Head of caudate nucleus (tissue), 42 donors: Measurements from ENCODE around the gene PPP1R36.
"Not testable (repeated sequence)": the region's sequence is repeated elsewhere in the genome, so short reads cannot be mapped to it uniquely, and the experiment has no call there.

Experiments
- DNase-seq, 42 donors: peaks; one replicate each; pipeline versions ENCODE4 v3.0.0 to v3.0.0-alpha.2; 2020 to 2021; ENCODE audit warnings: mixed read lengths in 7 of 42
- intact Hi-C: fragments of 100-400 bp; cut with DNase I; formaldehyde crosslinking; loops from one replicate; pipeline ENCODE4 v1.15.0; 2022

Gene PPP1R36

GRCh38 chr14:64513271-64513670 lies 36.5 kb upstream of the PPP1R36 start:
- DNase-seq = no peak
- intact Hi-C loops = no loop called here

DNA sequence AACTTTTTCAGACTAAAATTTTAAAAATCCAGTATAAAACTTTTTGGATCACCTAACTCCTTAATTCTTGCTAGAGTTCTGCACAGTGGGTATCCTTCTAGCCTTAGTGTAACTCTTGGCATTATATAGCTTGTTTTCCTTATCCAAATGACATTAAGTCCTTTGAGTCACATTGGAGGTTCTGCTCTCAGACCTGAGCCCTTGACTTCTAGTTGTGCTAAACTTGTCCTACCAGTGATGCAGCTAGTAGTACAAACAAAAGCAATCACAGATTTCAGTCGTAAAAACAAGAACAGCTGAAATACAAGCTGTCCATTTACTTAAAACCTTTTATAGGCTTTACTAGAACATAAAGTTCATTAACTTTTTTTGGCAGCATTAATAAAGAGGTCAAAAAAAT lies 34.7 kb upstream of the PPP1R36 start:
- intact Hi-C loops = no loop called here
- DNase-seq = no peak

DNA sequence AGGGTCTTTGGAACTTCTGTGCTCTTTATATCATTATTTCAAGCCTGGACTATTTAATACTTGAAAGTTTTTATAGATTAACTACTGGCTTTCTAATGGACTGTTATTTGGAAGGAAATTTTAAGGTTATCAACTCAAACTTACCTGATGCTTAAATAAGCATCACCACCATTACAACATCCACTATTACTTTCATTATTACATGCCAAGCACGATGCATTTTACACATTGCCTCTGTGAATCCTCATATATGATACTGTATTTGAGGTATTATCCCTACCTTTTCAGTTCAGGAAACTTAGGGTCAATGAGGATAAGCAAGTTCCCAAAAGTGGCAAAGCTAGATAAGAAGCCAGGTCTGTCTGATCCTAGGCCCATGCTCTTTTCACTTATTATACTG lies 32.8 kb upstream of the PPP1R36 start:
- no peak for DNase-seq
- intact Hi-C loops = no loop called here

- intact Hi-C loops, DNase-seq: not testable (repeated sequence)
Observed at GRCh38 chr14:64517667-64518066, 32.1 kb upstream of the PPP1R36 start.

- intact Hi-C loops = no loop called here
Observed at GRCh38 chr14:64518229-64518628, 31.5 kb upstream of the PPP1R36 start.

GRCh38 chr14:64520699-64521098 lies 29.1 kb upstream of the PPP1R36 start:
- no peak for DNase-seq
- intact Hi-C loops = no loop called here

More at GRCh38 chr14:64518229-64518628, 31.5 kb upstream of the PPP1R36 start:
- no peak for DNase-seq

DNA sequence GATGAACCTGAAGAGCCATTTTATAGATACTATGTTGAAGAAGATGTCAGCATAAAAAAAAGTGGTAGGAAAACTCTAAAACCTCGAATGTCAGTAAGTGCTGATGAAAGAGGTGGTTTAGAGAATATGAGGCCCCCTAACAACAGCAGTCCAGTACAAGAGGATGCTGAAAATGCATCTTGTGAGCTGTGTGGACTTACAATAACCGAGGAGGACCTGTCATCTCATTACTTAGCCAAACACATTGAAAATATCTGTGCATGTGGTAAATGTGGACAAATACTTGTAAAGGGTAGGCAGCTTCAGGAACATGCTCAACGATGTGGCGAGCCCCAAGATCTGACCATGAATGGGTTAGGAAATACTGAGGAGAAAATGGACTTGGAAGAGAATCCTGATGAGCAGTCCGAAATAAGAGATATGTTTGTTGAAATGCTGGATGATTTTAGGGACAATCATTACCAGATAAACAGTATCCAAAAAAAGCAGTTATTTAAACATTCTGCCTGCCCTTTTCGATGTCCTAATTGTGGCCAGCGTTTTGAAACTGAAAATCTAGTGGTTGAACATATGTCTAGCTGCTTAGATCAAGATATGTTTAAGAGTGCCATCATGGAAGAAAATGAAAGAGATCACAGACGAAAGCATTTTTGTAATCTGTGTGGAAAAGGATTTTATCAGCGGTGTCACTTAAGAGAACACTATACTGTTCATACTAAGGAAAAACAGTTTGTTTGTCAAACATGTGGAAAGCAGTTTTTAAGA lies 27.0 kb upstream of the PPP1R36 start:
- no peak for DNase-seq
- intact Hi-C loops = no loop called here

DNA sequence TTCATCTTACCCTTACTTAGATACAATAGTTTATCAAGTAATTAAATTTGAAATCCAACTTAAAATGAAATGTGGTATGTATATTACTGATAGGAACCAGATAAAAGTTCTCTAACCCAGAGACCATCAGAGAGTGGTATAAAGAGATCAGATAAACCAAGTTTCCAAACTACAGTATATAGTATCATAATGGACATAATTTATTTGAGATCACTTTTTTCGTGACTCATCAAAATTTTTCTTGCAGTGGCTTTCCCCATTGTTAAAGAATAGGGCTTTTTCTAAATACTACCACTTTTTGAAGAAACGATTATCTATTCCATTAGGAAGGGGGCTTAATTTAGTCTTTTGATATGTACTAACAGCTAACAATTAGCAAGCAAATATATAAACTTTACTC lies 24.4 kb upstream of the PPP1R36 start:
- no peak for DNase-seq
- intact Hi-C loops = no loop called here

GRCh38 chr14:64531567-64531966 lies 18.2 kb upstream of the PPP1R36 start:
- intact Hi-C loops = no loop called here
- no peak for DNase-seq

- intact Hi-C loops = no loop called here
- DNase-seq = no peak
Observed at GRCh38 chr14:64536488-64537245, 13.1 kb upstream of the PPP1R36 start.

DNA sequence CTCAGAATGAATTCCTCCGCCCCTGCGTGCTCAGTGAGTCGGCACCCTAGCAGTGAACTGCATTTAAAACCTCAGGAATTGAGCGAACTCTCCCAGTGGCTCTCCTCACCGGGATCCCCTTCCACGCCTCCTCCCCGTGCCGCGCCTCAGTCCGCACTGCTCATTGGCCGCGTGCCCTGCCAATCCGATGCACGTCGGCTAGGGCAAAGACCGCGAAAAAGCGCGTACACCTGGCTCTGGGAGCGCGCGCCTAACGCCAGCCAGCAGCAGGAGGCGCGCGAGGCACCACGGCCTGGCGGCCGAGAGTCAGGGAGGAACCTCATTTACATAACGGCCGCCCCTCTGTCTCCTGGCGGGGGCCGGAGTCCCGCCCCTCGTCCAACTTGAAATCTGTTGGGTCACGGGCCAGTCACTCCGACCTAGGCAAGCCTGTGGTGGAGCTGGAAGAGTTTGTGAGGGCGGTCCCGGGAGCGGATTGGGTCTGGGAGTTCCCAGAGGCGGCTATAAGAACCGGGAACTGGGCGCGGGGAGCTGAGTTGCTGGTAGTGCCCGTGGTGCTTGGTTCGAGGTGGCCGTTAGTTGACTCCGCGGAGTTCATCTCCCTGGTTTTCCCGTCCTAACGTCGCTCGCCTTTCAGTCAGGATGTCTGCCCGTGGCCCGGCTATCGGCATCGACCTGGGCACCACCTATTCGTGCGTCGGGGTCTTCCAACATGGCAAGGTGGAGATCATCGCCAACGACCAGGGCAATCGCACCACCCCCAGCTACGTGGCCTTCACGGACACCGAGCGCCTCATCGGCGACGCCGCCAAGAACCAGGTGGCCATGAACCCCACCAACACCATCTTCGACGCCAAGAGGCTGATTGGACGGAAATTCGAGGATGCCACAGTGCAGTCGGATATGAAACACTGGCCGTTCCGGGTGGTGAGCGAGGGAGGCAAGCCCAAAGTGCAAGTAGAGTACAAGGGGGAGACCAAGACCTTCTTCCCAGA lies 9.3 kb upstream of the PPP1R36 start, which contains the start of gene HSPA2:
TSS of gene HSPA2 (plus strand) at position 534 of the 995 bp plus-strand sequence. CDS start at position 643, 109 bp downstream.
- DNase-seq = peak; percentile 97 to 100 (median 99)
- intact Hi-C loops = loop anchor here (2.0 kb wide), 1 partner anchor 36 kb away; the partner anchor contains the start of gene ZBTB1

DNA sequence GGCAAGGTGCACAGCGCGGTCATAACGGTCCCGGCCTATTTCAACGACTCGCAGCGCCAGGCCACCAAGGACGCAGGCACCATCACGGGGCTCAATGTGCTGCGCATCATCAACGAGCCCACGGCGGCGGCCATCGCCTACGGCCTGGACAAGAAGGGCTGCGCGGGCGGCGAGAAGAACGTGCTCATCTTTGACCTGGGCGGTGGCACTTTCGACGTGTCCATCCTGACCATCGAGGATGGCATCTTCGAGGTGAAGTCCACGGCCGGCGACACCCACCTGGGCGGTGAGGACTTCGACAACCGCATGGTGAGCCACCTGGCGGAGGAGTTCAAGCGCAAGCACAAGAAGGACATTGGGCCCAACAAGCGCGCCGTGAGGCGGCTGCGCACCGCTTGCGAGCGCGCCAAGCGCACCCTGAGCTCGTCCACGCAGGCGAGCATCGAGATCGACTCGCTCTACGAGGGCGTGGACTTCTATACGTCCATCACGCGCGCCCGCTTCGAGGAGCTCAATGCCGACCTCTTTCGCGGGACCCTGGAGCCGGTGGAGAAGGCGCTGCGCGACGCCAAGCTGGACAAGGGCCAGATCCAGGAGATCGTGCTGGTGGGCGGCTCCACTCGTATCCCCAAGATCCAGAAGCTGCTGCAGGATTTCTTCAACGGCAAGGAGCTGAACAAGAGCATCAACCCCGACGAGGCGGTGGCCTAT lies 8.3 kb upstream of the PPP1R36 start:
- intact Hi-C loops = loop anchor here (2.0 kb wide), 1 partner anchor 37 kb away; the partner anchor contains the start of gene ZBTB1
- peak in 35 of 42 donors; percentile 3 to 75 (median 38) for DNase-seq

GRCh38 chr14:64541972-64542835 lies 7.6 kb upstream of the PPP1R36 start:
- DNase-seq = peak in 10 of 42 donors; percentile 10 to 43 (median 16)
- intact Hi-C loops = loop anchor here (2.0 kb wide), 2 partner anchors 37 to 95 kb away; partner anchors contain the start of gene ZBTB1

DNA sequence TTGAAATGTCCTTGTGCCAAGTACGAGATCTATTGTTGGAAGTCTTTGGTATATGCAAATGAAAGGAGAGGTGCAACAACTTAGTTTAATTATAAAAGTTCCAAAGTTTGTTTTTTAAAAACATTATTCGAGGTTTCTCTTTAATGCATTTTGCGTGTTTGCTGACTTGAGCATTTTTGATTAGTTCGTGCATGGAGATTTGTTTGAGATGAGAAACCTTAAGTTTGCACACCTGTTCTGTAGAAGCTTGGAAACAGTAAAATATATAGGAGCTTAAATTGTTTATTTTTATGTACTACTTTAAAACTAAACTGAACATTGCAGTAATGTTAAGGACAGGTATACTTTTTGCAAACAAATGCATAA lies 6.9 kb upstream of the PPP1R36 start:
- DNase-seq = no peak
- intact Hi-C loops = loop anchor here (2.0 kb wide), 1 partner anchor 94 kb away; no protein-coding TSS in a partner anchor

GRCh38 chr14:64544607-64545312 lies 5.0 kb upstream of the PPP1R36 start:
- DNase-seq = no peak
- intact Hi-C loops = loop anchor here (5.0 kb wide), 1 partner anchor 218 kb away; no protein-coding TSS in a partner anchor

GRCh38 chr14:64549016-64549415 lies 745 bp upstream of the PPP1R36 start:
- DNase-seq = no peak
- intact Hi-C loops = loop anchor here (5.0 kb wide), 1 partner anchor 213 kb away; no protein-coding TSS in a partner anchor
